ENCODE results near the gene RMRP. TPM values are rescaled to one million over a fixed set of nuclear protein-coding genes. Genes with fewer than 3 reads are reported as not detected.

The RMRP gene
- total RNA-seq, 1 donor from 2014 or later = 15,881 TPM

GRCh38 chr9:35635730-35636129 is 22.1 kb downstream of the RMRP start:
- H3K27me3 ChIP-seq (ENCODE audit: control insufficient read depth, insufficient read depth, low read length) = no peaks in the 10 kb centered on the region
- H3K36me3 ChIP-seq (ENCODE audit: control insufficient read depth, insufficient read depth, low read length) = no peaks in the 10 kb centered on the region
- FAIRE-seq (no peak), DNase-seq (ENCODE audit: low read depth) (no peak)
- TF ChIP-seq, protein P1, sequence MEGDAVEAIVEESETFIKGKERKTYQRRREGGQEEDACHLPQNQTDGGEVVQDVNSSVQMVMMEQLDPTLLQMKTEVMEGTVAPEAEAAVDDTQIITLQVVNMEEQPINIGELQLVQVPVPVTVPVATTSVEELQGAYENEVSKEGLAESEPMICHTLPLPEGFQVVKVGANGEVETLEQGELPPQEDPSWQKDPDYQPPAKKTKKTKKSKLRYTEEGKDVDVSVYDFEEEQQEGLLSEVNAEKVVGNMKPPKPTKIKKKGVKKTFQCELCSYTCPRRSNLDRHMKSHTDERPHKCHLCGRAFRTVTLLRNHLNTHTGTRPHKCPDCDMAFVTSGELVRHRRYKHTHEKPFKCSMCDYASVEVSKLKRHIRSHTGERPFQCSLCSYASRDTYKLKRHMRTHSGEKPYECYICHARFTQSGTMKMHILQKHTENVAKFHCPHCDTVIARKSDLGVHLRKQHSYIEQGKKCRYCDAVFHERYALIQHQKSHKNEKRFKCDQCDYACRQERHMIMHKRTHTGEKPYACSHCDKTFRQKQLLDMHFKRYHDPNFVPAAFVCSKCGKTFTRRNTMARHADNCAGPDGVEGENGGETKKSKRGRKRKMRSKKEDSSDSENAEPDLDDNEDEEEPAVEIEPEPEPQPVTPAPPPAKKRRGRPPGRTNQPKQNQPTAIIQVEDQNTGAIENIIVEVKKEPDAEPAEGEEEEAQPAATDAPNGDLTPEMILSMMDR (IDR thresholded peaks at IDR 0.05; ENCODE audit: insufficient read depth, low read length, severe bottlenecking) = no peak
- H3K4me3 ChIP-seq (ENCODE audit: low read depth, low read length) = no peak overlapping the region

DNA sequence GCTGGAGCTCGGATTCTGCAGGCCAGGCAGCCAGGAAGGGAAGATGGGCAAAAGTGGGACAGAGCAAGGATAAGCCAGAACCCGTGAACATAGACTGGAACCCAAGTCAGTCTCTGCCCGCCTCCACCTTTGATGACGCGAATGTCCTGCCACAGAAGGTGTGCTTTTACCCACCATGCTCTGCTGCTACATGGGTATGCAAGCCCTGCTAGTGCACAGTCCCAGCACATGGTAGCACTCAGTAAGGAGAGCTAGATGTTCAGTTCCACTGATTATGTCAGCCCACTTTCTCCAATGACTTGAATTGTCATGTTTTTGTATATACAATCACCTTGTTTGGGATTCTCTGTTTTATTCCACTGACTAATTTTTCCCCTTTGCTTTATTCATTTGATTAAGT is 28.2 kb downstream of the RMRP start:
- TF ChIP-seq, protein P1 (IDR thresholded peaks at IDR 0.05; ENCODE audit: insufficient read depth, low read length, severe bottlenecking) = no peak
- no peak overlapping the region for H3K4me3 ChIP-seq (ENCODE audit: low read depth, low read length)
- DNase-seq (ENCODE audit: low read depth) = no peak
- H3K27me3 ChIP-seq (ENCODE audit: control insufficient read depth, insufficient read depth, low read length) = no peaks in the 10 kb centered on the region
- H3K36me3 ChIP-seq (ENCODE audit: control insufficient read depth, insufficient read depth, low read length) = no peaks in the 10 kb centered on the region
- no peak for FAIRE-seq

GRCh38 chr9:35628389-35628991 is 29.3 kb downstream of the RMRP start:
- no peaks in the 10 kb centered on the region for H3K27me3 ChIP-seq (ENCODE audit: control insufficient read depth, insufficient read depth, low read length)
- FAIRE-seq = peak; percentile 7
- DNase-seq (ENCODE audit: low read depth) = no peak
- H3K36me3 ChIP-seq (ENCODE audit: control insufficient read depth, insufficient read depth, low read length) = no peaks in the 10 kb centered on the region
- H3K4me3 ChIP-seq (ENCODE audit: low read depth, low read length) = no peak overlapping the region
- TF ChIP-seq, protein P1 (IDR thresholded peaks at IDR 0.05; ENCODE audit: insufficient read depth, low read length, severe bottlenecking) = no peak

GRCh38 chr9:35627575-35627974 is 30.2 kb downstream of the RMRP start:
- Histone ChIP-seq H3K27me3 (ENCODE audit: control insufficient read depth, insufficient read depth, low read length) (no peaks in the 10 kb centered on the region), H3K4me3 (ENCODE audit: low read depth, low read length) (no peak overlapping the region), H3K36me3 (ENCODE audit: control insufficient read depth, insufficient read depth, low read length) (no peaks in the 10 kb centered on the region)
- FAIRE-seq (no peak), DNase-seq (ENCODE audit: low read depth) (no peak)
- TF ChIP-seq, protein P1 (IDR thresholded peaks at IDR 0.05; ENCODE audit: insufficient read depth, low read length, severe bottlenecking) = no peak

DNA sequence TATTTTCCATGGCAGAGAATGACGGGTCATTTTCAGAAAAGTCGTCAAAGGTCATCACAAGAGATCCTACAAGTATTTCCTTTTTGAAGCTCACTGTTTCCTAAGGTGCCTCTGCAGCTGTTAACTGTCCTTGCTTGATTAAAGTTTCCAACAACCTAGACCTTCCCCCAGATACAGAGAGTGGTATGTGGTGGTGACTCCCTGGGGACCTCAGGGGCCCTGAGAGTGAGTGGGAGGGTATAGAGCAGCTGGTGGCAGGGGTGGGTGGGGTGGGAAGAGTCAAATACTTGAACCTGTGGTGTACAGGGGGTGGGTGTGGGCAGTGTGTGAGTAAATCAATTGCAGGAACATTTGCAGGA is 38.0 kb downstream of the RMRP start:
- H3K27me3 ChIP-seq (ENCODE audit: control insufficient read depth, insufficient read depth, low read length) = peaks cover 4% of the 10 kb centered on the region
- no peak overlapping the region for H3K4me3 ChIP-seq (ENCODE audit: low read depth, low read length)
- FAIRE-seq (no peak), DNase-seq (ENCODE audit: low read depth) (no peak)
- H3K36me3 ChIP-seq (ENCODE audit: control insufficient read depth, insufficient read depth, low read length) = no peaks in the 10 kb centered on the region
- TF ChIP-seq, protein P1 (IDR thresholded peaks at IDR 0.05; ENCODE audit: insufficient read depth, low read length, severe bottlenecking) = no peak
